Ecto neural progenitor cell (in vitro differentiated cells): ENCODE data around the gene CHST11.
"Not testable (repeated sequence)": the region's sequence is repeated elsewhere in the genome, so short reads cannot be mapped to it uniquely, and the experiment has no call there.

ENCODE experiments used
- DNase-seq: peaks from one replicate; pipeline ENCODE4 v3.0.0-alpha.2; 2018; ENCODE audit warnings: low spot score

The CHST11 gene

GRCh38 chr12:104565606-104566243 is 109.0 kb downstream of the CHST11 start:
- no peak for DNase-seq

DNA sequence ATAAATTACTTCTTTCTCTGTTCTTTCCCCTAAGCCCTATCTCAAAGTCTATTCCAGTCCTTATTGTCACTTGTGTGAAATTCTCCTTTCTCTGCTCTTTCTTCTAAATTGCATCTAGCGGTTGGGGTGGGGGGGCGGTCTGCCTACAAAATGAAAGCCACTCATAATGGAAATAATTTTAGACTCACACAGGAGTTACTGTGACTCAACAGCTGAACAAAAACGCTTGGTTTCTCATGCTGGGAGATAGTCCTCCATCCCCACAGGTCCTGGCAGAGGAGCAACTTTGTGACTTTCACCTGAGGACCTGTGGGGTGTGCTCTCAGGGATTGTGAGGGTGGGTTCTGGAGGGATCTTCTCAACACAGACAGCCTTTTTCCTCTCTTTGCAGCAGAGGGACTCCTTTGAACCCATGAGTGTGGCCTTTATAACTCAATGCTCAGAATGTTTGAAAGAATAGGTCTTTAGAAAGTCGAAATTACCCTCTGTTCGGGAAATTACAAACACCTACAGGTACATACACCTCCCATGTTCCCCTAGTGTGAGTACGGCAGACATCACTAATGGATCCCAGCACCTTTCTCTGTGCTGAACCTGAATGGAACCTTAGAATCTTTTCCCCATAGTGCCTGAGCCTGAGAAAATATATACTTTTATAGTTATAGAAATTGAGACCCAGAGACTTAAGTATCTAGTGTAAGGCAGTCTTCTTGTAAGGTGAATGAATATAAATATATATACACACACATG is 109.7 kb downstream of the CHST11 start:
- DNase-seq = no peak

- DNase-seq = no peak
Observed at GRCh38 chr12:104567832-104568486, 111.2 kb downstream of the CHST11 start.

DNA sequence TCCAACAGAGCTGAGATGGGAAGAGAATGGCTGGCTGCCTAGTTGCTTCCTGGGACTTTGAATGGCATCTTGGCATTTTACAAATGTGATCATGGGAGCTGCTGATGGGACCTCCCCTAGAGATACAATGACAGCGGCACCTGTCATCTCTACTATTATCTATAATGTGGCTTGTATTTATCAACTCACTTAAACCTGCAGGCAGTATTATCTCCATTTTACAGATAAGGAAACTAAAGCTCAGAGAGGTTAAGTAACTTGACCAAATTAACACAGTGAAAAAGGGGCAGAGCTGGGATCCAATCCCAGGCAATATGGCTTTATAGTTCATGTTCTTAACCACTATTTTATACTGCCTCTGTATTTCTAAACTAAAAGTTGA is 111.7 kb downstream of the CHST11 start:
- no peak for DNase-seq

DNA sequence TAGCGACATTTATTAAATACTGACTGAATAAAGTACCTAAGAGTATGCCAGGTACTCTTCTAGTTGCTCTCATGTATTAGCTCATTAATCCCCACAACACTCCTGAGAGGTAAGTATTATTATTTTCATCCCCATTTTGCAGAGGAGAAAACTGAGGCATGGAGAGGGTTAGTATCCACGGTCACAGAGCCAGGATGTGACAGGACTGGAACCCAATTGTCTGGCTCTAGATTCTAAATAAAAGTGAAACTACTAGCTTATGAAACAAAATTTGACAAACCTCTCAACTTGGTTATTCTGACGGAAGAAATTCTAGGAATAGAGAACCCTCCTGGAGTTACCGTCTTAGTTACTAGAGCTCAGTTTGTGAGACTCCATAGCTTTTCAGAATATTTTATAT is 112.2 kb downstream of the CHST11 start:
- no peak for DNase-seq

DNA sequence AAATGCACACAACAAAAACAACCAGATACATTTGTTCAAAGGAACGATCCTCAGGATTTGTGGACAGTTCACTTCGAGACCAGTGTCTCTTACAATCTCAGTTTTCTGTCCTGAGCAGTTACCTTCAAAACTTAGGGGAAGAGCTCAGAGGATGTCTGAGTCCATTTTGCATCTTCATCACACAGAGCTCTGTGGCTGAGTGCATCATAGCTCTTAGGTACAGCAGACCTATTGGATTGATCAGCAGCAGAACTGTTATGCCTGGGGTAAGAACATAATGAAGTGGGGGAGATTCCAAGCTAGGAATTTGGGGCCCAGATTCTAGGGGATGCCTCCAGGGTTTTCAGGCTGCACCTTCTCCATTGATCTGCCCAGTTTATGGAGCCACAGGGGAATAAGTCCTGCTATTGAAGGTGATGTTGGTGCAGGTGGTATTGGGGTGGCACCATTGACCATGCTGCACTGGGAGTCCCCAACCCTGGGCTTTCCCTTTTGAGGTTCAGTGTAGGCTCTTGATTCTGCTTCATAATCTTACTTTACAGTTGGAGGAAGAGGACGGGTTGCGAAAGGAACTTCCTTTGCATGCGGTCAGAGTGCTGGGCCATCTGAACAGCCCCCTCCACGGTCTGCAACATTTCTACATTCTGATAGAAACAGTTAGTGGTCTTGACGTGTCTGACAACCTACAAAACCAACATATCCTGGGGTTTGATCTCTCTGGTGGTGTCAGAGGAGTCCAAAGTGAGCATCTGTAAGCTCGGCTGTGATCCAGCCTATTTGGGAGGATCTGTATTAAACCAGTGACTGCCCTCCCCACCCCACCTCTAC is 112.8 kb downstream of the CHST11 start:
- no peak for DNase-seq

DNA sequence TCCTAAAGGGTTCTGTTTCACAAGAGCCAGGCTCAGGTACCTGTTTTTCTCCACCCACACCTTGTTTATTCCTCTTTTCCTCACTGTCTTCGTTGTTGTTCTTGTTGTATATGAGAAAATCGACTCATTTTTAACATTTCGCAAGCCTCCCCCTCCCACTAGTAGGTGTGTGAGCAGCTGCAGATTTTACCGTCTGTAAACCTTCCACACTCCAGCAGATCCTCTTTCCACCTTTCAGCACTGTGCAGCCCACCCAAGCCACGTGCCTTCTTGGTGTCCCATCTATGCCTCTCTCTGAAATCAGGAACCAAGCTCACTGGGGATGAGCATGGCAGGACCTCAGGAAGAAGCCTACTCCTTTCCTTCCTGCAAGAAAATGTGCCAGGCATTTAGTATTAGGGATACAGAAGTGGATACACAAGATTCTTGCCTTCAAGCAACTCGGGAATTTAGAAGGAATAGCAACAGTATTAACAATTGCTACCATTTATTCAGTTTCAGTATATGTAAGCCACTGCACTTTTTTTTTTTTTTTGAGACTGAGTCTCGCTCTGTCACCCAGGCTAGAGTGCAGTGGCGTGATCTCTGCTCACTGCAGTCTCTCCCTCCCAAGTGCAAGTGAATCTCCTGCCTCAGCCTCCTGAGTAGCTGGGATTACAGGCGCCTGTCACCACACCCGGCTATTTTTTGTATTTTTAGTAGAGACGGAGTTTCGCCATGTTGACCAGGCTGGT is 113.6 kb downstream of the CHST11 start:
- no peak for DNase-seq

GRCh38 chr12:104571328-104571727 is 114.6 kb downstream of the CHST11 start:
- no peak for DNase-seq

GRCh38 chr12:104574353-104574752 is 117.6 kb downstream of the CHST11 start:
- DNase-seq = not testable (repeated sequence)

GRCh38 chr12:104574758-104575157 is 118.0 kb downstream of the CHST11 start:
- DNase-seq = not testable (repeated sequence)

- no peak for DNase-seq
Observed at GRCh38 chr12:104575442-104576186, 118.9 kb downstream of the CHST11 start.

- DNase-seq = no peak
Observed at GRCh38 chr12:104576187-104576778, 119.5 kb downstream of the CHST11 start.

- no peak for DNase-seq
Observed at GRCh38 chr12:104576980-104577580, 120.3 kb downstream of the CHST11 start.

- DNase-seq = no peak
Observed at GRCh38 chr12:104577581-104577981, 120.8 kb downstream of the CHST11 start.

- DNase-seq = no peak
Observed at GRCh38 chr12:104578453-104578852, 121.7 kb downstream of the CHST11 start.

DNA sequence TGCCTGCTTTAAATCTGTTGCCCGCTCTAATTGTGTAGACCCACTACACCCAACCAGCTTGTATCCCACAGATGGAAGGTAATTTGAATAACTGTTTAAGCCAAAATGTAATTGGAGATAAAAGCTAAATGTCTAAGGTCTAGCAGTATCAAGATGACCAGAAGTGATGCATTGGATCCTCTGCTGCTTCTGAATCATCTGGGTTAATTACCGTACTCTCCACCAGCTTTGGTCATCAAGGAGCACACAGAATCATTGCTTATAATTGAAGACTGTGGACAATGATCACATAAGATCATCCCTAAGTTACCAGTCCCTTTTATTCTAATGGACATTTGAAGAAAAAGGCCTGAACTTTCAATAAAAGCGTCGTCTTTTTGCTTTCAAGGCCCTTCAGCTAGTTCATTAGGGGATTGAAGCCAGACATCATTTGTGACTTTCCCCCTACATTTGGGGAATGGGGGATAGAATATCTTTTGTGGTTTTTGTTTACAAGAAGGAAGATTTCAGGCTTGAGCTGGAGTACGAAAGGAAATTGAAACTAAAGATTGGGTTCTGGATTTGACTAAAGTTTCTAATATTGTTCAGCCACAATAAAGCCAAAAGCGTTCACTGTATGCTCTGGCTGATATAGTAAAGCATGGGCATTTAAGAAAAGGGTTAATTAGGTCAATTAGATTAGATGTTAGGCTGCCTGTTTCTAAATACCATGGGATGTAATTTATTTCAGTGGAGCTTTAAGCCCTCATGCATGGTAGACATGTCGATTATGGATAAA is 123.2 kb downstream of the CHST11 start:
- no peak for DNase-seq

DNA sequence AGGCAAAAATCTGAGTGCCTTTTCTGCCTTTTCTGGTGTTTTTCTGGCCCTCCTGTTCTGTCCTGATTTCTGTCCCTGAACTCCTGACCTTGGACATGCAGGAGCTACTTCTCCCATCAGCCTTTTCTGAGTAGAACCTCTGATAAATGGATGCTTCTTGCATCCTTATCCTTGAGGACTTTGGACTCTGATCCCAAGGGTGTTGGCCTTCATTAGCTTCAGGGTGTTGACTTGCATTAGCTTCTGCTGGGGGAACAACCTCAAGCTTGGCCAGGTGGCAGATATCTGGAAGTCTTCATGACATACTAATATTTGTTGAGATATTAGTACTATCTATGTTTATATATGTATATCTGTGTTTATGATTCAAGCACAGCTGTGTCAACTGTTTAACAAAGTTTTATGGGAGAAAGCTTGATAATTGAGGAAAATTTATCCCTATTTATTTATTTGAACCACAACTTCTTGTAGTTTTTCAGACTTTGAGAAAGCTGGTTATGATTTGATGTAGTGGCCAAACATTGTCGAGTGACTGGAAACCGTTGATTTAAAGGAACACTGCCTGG is 124.3 kb downstream of the CHST11 start:
- DNase-seq = no peak

GRCh38 chr12:104582739-104583138 is 126.0 kb downstream of the CHST11 start:
- DNase-seq = no peak

DNA sequence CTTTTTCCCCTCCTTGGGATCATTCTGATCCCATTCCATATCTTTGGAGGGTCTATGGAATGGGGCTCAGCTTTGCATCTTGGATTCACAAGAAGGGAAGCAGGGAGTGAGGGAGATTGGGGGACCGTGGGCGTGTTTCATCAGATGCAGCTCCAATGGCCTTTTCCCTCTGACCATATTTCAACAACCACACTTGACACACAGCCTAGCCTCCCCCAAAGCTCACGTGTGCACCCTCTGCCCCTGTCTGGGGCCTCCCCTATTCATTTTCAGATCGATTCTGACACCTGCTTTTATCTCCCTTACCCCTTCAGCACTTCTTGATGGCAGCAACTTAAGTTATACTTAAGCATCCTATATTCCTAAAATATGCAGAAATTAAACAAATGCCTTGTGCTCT is 126.6 kb downstream of the CHST11 start:
- DNase-seq = no peak
